HG03457 (cell line): ENCODE measurements around the gene APC2.

Source experiments
- ATAC-seq: cut with Tn5 transposase; IDR thresholded peaks from one replicate; pipeline ENCODE4 v1.9.1; 2021; ENCODE audit warnings: moderate number of reproducible peaks; ENCODE audit not compliant: unreplicated experiment

APC2 gene, protein sequence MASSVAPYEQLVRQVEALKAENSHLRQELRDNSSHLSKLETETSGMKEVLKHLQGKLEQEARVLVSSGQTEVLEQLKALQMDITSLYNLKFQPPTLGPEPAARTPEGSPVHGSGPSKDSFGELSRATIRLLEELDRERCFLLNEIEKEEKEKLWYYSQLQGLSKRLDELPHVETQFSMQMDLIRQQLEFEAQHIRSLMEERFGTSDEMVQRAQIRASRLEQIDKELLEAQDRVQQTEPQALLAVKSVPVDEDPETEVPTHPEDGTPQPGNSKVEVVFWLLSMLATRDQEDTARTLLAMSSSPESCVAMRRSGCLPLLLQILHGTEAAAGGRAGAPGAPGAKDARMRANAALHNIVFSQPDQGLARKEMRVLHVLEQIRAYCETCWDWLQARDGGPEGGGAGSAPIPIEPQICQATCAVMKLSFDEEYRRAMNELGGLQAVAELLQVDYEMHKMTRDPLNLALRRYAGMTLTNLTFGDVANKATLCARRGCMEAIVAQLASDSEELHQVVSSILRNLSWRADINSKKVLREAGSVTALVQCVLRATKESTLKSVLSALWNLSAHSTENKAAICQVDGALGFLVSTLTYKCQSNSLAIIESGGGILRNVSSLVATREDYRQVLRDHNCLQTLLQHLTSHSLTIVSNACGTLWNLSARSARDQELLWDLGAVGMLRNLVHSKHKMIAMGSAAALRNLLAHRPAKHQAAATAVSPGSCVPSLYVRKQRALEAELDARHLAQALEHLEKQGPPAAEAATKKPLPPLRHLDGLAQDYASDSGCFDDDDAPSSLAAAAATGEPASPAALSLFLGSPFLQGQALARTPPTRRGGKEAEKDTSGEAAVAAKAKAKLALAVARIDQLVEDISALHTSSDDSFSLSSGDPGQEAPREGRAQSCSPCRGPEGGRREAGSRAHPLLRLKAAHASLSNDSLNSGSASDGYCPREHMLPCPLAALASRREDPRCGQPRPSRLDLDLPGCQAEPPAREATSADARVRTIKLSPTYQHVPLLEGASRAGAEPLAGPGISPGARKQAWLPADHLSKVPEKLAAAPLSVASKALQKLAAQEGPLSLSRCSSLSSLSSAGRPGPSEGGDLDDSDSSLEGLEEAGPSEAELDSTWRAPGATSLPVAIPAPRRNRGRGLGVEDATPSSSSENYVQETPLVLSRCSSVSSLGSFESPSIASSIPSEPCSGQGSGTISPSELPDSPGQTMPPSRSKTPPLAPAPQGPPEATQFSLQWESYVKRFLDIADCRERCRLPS (N-terminal part only)

DNA sequence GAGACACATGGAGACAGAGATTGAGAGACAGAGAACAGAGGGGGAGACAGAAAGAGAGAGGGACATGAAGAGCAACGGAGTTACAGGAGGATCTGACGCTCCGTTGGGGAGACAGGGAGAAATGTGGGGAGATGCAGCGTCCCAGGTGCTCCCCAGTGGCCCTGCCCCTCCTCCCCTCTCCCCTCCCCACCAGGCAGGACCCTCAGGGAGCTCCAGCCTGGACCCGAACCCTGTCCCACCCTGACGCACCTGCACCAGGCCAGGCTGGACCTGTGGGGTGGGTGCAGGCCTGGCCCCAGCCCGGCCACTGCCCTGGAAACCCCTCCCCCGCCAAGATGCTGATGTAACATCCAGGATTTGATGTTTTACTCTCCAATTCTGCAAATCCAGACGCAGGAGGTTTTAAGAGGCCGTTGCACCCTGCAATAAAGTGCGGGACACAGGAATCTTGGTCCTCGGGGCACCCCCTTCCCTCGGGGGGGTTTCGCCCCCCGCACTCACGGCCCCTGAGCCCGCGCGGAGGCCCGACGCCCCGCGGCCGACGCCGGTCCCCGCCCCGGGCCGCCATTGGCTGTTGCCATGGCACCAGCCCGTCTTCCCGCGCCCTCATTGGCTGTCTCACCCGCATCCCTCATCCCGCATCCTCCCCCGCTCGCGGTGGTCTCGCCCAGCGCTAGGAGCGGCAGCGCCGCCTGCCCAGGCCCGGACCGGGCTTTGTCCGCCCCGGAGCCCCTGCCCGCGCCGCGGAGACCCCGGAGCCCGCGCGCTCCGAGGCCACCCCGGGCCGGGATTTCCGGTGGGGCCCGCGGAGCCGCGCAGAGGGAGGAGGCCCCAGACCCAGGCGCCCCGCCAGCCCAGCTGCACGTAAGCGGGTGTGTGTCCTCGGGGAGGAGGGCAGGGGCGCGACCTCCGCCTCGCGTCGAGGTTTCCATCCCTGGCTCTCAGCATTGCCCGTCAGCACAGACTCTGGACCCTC, at the start of gene APC2:
TSS of gene APC2 (plus strand) at position 655 of the 976 bp plus-strand sequence. CDS start 2,881 bp downstream, outside the sequence.
- ATAC-seq, result no peak

DNA sequence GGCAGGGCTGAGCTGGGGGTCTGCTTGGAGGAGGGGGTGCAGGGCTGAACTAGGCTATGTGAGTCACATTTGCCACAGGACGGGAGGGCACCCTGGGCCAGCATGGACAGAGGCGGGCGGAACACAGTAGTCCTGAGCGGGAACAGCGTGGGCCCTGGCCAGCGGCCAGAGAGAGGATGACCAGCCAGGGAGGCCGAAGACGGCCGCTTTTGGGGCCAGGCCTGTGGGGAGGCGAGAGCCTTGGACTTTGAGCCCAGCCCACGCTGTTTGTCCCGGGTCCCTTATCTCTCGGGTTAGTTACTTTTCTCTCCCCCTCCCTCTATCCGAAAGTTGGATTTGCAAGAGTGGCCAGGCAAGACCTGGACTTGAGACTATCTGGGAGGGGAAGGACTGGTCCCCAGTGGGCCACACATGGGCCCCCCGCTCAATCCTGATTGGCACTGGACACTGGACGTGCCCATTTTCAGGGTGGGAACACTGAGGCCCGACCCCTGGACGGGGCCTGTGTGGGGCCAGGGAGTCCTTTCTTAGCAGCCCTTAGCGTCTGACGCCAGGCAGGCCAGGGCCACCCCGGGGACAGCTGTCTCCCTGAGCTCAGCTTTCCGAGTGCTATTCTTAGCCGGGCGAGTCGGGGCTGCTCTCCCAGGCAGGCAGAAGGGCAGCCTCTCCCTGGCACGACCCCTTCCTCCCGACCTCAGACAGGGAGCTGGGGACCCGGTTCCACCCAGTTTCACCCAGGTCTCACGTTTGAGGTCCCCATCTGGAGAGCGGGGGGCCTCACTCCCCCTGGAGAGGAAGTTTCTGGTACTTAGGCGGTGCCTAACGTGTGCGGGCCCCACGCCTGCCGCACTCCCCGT, 49.4 kb upstream of the APC2 start:
- no peak for ATAC-seq

DNA sequence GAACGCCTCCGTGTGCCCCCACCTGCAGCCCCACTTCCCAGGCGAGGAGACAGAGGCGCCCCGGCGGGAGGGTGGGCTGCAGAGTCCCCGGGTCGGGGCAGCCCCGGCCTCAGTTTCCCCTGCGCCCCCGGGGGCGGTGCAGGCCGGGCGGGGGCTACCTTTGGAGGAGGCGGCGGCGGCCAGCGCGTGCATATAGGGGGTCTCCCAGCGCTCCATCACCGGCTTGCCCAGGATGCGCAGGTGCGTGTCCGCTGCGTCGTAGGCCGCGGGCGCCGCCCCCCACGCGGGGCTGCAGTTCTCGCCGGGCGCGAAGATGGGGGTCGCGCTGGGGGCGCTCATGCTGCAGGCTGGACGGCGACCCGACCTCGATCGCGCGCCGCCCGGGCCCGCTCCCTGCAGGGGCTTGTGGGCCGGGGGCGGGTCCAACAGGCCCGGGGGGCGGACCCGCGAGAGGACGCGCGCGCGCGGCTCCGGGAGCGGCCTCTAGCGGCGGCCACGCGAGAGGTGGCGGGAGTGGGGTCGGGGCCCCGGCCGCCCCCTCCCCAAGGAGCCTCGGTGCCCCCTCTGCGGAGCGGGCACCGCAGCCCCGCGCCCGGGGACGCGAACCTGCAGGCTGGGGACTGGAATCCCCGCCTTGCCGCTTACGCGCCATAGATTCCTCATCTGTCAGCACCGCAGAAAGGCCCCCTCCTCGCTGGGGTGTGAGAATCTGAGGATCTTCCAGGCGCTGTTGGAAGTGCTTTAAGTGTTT, 48.6 kb upstream of the APC2 start, which contains the start of gene GAMT:
TSS of gene GAMT (minus strand) at position 405 of the 751 bp plus-strand sequence. CDS start at position 339, 66 bp downstream.
- no peak for ATAC-seq

DNA sequence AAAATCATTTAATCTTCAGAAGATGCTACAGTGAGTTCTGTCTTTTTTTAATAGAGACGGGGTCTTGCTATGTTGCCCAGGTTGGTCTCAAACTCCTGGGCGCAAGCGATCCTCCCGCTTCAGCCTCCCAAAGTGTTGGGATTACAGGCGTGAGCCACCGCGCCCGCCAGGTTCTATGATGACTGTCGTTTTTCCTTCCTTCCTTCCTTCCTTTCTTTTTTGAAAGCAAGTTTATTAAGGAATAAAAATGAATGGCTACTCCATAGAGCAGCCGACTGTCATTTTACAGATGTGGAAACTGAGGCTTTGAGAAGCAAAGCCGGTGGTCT, 48.1 kb upstream of the APC2 start:
- ATAC-seq, result no peak

DNA sequence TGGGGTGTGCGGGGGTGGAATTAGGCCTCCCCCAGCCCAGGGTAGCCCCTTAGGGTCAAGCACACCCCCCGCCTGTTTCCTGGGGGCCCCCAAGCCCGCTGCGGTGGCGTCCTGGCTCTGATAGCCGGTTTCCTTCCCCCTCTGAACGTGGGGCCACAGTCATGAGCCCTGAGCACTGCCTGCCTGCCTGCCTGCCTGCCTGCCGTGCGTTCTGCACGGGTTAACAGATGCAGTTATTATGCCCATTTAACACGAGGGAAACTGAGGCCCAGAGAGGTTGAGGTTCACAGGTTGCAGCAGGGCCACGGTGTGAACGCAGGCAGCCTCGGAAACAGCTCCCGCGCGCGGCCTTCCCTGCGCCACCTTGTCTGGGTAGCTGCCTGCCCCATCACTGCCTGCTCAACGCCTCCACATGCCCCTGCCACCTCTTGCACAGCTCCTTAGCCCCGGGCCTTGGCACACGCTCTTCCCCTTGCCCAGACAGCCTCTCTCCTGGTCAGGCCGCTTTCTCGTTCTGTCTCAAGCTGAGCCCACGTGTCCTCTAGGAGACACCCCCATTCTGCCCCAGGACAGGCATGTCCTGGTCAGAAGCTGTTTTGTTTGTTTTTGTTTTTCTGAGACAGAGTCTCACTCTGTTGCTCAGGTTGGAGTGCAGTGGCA, 47.4 kb upstream of the APC2 start:
- ATAC-seq, result no peak

DNA sequence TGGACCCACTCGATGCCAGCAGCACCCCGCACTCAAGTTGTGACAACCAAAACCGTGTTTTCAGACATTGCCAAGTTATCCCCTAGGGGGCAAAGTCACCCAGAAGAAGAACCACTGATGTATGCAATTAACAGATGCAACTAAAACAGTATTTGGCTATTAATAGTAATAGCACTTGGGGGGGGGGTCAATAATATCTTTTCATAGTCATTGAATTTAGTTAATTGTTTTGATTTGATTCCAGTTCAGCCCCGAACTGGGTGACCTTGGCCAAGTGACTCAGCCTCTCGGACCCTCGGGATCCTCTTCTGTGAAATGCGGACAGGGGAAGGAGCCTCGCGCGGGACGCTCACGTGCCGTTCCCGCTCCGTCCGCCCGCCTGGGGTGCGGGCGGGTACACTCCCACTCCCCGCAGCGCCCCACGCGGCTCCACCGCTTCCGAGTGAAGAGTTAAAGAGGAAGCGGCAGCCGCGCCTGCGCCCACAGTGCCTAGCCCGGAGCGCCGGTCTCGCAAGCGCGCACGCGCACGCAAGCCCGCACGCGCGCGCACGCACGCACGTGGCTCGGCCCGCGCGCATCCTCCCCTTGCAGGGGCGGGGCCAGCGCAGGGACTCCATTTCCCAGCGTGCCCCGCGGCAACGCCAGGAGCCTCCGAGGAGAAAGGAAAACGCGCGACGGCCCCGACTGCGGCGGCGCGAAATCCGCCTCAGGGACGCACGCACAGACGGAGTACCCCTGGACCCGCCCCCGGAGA, 43.0 kb upstream of the APC2 start:
- ATAC-seq, result peak; percentile 72

DNA sequence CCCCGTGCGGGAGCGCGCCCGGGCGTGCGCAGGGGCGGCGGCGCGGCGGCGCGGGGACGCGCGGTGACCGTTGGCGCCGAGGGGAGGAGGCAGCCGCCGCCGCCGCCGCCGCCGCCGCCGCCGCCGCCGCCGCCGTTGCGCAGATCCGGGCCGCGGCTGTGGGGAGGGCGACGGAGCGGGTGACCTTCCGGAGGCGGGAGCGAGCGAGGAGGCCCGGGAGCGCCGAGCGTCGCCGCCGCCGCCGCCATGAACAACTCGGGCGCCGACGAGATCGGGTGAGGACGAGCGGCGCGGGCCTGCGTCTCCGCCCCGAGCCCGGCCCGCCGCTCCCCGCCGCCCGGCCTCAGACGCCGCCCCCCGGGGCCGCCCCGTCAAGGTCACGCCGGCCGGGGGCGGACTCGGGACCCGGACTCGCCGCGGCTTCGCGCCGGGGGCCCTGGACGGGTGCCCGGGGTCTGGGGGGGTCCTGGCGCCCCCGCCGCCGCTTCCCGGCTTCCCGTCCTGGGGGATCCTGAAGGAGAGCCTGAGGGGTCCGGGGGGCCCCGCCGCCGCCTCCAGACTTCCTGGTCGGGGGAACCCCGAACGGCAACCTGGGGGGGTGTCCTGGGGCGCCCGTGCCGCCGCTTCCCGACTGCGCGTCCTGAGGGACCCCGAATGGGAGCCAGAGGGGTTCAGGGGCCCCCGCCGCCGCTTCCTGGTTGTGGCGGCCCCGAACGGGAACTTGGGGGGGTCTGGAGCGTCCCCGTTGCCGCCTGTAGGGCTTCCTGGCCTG, 42.2 kb upstream of the APC2 start, which contains the start of gene DAZAP1:
TSS of gene DAZAP1 (plus strand) at position 59 of the 772 bp plus-strand sequence. CDS start at position 247, 188 bp downstream.
- peak; percentile 10 for ATAC-seq

DNA sequence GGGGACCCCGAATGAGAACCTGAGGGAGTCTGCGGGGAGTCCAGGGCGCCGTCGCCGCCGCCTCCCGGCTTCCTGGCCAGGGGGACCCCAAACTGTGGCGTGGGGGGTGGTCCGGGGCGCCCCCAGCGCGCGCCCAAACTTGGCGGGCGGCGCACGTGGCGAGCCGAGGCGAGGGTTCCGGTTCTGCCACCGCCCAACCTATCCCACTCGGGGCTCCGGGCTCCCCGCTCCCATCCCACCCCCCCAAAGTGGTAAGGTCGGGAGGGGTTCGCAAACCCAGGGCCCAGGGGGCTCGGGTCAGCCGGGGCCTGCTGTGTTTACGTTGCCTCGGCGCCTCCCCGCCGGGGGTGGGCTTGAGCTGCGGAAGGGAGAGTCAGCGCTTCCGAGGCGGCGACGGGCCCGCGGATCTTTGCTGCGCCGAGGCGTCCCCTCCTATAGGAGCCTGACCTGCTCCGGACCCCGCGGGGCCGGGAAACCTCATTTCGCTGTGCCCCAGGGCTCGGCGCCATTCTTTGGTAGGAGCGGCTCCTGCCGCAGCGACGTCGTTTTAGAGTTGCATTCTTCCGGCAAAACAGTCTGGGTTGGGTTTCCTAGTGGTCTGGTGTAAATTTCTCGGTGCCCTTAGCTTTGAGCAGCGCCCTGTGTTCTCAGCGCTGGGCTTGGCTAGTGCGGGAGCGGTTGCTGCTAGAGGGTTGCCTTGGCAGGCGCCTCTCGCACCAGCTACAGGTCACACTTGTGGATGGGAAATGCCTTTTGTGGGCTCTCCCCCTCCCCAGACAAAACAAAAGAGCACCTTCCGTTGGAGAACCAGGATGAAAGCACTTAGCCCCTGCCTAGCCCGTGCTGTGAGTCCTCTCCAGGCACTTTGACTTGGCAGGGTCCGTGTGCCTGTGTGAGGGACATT, 41.4 kb upstream of the APC2 start:
- no peak for ATAC-seq

DNA sequence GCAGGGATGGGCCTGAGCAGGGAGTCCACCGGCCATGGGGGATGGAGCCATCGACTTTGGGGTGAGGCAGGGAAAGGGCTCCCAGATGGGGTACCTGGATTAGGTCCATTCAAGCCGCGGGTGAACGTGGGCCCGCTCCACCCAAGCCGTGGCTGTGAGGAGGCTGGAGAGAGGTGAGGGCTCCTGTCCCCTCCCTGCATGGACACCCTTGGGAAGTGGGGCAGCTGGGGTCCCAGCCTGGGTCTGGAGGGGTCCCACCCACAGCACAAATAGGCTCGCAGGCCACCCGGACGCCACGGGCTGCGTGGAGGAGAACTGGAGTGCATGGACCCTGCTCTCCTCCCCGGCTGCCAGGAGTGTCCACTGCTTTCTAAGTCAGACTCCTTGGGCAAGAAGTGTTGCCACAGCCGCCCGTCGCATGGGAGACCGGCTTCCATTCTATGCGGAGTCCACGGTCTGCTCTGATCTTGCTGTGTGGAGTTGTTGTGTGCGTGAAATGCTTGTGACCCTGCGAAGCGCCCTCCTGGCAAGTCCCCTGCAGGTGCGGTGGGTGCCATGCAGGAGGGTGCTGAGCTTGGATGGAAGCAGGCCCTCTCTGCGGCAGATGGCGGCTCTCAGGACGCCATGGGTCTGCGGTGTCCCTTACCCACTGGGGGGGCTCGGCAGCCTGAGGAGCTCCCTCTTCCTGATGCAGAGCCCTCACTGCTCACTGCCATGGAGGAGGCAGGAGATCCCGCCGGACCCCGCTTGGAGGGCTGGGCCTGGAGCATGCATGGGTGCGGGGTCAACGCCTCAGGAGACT, 40.5 kb upstream of the APC2 start:
- ATAC-seq, result no peak

DNA sequence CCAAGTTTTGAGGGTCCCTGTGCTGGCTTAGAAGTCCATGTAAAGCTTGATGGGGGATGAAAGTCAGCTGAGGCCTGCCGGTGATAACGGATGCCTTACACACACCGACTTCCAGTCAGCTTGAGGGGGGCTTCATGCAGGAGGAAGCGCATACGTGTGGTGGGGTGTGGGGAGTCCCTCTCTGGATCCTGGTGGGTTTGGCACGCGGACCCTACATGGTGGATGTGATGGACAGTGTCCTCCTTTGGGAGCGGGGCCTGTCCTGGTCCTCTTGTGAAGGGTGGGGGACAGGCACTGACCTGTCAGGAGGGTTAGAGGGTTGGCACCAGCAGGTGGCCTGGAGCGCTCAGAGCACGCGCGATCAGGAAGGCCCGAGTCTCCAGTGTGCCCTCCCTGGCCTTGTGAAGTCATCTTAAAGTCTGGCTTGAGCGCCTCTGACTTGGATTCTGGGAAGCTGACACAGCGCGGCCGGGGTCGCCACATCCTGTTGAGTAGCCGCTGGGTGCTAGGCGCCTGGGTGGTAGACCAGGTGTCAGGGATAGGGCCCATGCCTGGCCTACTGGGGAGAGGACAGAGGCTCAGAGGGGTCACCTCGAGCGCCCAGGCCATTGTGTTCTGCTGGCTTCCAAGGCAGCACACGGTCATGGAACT, 39.7 kb upstream of the APC2 start:
- ATAC-seq, result no peak

DNA sequence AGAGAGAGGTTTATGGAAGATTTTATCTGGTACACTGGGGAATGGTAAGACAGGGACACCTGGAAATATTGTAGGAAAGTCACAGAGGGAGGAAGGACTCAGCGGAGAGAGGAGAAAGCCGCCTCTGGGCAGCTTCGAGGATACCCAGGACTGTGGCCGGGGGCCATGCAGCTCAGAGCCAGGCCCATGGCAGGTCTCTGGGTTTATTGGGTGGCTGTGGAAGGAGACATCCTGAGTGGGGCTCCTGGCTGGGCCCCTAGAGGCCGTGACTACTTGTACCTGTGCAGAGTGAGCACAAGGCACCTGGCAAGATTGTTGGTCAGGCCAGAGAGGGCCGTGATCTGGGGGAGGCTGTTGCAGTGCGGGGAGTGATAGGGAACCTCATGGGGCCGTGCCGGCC, 39.1 kb upstream of the APC2 start:
- ATAC-seq, result no peak

DNA sequence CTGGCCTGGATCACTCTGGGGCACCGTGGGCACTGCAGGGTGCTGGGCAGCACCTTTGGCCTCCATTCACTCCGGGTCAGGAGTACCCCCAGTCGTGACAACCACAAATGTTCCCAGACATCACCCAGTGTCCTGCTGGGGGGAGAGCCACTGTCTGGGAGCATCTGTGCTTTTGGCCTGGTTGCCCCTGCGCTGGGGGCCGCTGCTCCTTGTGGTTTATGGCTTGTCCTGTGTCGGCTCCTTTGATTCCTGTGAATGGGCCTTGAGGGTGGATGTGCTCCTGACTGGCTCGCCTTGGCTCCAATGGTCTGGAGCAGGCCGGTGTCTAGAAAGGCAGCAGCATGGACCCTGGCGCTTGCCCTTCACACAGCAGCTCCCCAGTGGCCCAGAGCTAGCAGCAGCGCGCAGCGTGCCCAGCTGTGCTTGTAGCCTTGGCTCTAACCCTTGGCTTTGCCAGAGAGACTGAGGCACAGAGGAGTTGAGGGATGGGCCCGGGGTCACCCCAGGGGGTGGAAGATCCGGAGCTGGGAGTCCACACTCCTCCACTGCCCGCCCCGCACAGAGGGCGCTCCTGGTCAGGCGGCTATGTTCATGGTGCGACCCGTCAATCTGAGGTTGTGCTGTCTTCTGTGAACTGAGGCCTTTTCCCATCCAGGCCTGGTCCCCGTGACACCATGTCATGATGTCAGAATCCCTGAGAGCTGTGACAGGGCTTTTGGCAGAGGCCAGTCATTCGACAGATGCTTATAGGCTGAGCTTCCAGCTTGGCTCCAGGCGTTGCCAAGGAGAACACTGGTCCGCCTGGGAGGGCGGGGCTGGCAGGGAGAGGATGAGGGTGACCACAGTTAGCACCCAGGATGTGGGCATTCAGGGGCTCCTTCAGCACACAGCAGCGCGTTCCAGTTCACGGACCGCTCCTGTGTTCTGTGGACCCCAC, 38.4 kb upstream of the APC2 start:
- ATAC-seq, result no peak
